ENCODE data around the gene KIF6.
A peak's percentile ranks its signal among the peaks of the same experiment; 100 is the strongest.

The KIF6 gene

GRCh38 chr6:39304951-39305350 lies 420.3 kb downstream of the KIF6 start:
- TF ChIP-seq, protein P1, sequence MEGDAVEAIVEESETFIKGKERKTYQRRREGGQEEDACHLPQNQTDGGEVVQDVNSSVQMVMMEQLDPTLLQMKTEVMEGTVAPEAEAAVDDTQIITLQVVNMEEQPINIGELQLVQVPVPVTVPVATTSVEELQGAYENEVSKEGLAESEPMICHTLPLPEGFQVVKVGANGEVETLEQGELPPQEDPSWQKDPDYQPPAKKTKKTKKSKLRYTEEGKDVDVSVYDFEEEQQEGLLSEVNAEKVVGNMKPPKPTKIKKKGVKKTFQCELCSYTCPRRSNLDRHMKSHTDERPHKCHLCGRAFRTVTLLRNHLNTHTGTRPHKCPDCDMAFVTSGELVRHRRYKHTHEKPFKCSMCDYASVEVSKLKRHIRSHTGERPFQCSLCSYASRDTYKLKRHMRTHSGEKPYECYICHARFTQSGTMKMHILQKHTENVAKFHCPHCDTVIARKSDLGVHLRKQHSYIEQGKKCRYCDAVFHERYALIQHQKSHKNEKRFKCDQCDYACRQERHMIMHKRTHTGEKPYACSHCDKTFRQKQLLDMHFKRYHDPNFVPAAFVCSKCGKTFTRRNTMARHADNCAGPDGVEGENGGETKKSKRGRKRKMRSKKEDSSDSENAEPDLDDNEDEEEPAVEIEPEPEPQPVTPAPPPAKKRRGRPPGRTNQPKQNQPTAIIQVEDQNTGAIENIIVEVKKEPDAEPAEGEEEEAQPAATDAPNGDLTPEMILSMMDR (IDR thresholded peaks at IDR 0.05; ENCODE audit: low read depth, low read length), result no peak
- no peak for DNase-seq (ENCODE audit: extremely low read depth, low read depth)

- DNase-seq (ENCODE audit: extremely low read depth, low read depth), result no peak
- TF ChIP-seq, protein P1 (IDR thresholded peaks at IDR 0.05; ENCODE audit: low read depth, low read length), result no peak
Measured at GRCh38 chr6:39303425-39304153, 421.6 kb downstream of the KIF6 start.

DNA sequence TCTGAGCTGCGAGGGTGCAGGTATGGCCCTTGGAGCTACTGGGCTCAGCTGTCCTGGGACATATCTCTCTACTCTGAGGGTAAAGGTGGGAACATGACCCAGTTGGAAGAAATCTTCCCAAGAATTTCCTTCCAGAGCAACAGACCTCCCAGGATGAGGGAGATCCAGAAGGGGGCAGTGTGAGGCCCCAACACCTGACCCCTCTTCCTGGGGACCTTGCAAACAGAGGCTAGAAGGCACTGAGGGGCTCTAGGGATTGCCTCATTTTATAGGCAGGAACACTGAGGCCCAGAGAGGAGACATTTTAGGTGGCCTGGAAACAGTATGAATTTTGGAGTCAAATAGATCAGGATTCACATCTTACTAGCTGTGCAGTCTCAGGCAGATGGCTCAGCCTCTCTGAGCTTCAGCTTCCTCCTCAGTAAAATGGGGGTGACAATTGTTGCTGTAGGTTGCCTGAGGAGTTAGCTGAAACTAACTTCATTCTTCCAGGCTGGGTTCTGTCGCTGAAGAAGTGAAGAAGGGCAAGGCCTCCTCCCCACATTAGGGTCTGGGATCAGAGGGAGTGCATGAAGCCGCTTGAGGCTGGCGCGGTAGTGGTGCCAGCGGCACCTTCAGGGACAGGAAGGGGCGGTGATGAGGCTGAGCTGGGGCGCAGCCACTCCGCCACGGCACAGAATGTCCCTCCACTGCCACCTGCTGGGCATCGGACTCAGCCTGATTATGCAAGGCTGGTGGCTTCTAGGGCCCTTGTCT lies 422.4 kb downstream of the KIF6 start:
- DNase-seq (ENCODE audit: extremely low read depth, low read depth), result no peak
- TF ChIP-seq, protein P1 (IDR thresholded peaks at IDR 0.05; ENCODE audit: low read depth, low read length), result peak; percentile 89

GRCh38 chr6:39302011-39302410 lies 423.2 kb downstream of the KIF6 start:
- TF ChIP-seq, protein P1 (IDR thresholded peaks at IDR 0.05; ENCODE audit: low read depth, low read length), result no peak
- DNase-seq (ENCODE audit: extremely low read depth, low read depth), result no peak

- DNase-seq (ENCODE audit: extremely low read depth, low read depth), result no peak
- TF ChIP-seq, protein P1 (IDR thresholded peaks at IDR 0.05; ENCODE audit: low read depth, low read length), result peak; percentile 26
Measured at GRCh38 chr6:39301606-39302005, 423.6 kb downstream of the KIF6 start.

DNA sequence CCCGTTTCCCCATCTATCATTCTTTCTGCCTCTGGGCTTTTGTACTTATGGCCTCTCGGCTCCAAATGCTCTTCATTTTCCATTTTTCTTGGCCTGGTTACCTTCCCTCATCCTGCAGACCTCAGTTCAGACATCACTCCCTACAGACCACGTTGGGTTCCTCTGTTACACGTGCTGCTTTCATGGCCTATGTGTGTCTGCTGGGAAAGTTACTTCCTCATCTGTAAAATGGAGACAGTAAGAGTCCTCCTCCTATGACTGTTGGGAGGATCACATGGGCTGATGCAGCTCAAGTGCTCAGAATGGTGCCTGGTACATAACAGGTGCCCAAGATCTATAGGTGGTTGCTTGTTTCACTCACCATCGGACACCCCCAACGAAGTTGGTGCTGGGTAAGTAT lies 424.5 kb downstream of the KIF6 start:
- no peak for DNase-seq (ENCODE audit: extremely low read depth, low read depth)

More for the DNA sequence above, 424.5 kb downstream of the KIF6 start:
- TF ChIP-seq, protein P1 (IDR thresholded peaks at IDR 0.05; ENCODE audit: low read depth, low read length), result no peak

Measured in AG09319 (cell line).